GM21786 (cell line): ENCODE data around the gene SCO2.
"Not testable (repeated sequence)": the region's sequence is repeated elsewhere in the genome, so short reads cannot be mapped to it uniquely, and the experiment has no call there.

Source experiments
- ATAC-seq: cut with Tn5 transposase; IDR thresholded peaks from one replicate; pipeline ENCODE4 v1.9.1; 2021; ENCODE audit not compliant: unreplicated experiment

Gene SCO2

GRCh38 chr22:50522208-50522805, 3.1 kb downstream of the SCO2 start:
- ATAC-seq: no peak

GRCh38 chr22:50521710-50522109, 3.7 kb downstream of the SCO2 start:
- no peak for ATAC-seq

DNA sequence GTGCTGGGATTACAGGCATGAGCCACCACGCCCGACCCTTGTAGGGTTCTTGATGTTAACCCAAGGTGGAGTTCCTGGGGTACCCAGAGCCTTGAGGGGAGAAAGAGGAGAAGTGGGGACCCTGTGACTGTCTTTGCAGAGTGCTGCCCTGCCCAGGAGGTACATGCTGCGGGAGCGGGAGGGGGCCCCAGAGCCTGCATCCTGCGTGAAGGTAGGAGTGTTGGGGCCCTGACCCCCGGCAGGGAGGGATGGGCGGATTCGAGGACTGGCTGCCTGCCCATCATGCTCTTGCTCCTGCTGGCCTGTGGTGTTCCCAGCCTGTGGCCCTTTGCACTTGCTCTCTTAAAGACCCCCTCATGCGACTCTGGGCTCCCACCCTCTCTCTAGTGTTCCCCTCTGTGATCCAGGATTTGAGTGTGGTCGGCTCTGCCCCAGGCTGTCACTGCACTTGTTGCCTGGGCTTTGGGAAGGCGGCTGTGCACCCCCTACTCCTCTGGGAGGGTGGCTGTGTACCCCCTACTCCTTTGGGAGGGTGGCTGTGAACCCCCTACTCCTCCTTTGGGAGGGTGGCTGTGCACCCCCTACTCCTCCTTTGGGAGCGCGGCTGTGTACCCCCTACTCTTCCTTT, 4.5 kb downstream of the SCO2 start:
- ATAC-seq: no peak

GRCh38 chr22:50520184-50520583, 5.2 kb downstream of the SCO2 start:
- ATAC-seq: not testable (repeated sequence)

- ATAC-seq: no peak
Observed at GRCh38 chr22:50519151-50519550, 6.2 kb downstream of the SCO2 start.

DNA sequence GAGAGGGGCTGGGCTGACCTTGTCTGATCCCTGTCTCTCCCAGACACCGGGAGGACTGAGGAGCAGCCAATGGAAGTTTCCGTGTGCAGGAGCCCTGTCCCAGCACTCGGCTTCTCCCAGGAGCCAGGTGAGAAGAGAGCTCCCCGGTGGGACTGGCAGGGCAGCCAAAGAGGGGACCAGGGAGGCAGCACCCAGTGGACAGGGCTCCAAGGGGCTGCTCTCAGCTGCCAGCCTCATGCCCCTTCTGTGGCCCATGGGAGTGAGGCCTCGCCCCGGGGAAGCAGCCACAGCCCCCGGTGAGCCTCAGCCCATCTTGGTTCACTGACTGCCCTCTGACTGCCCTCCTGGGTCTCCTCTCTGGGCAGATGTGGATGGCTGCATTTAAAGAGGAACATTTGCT, 6.8 kb downstream of the SCO2 start:
- no peak for ATAC-seq

- ATAC-seq: no peak
Observed at GRCh38 chr22:50517495-50518260, 7.7 kb downstream of the SCO2 start.

GRCh38 chr22:50516891-50517290, 8.5 kb downstream of the SCO2 start:
- ATAC-seq: no peak

DNA sequence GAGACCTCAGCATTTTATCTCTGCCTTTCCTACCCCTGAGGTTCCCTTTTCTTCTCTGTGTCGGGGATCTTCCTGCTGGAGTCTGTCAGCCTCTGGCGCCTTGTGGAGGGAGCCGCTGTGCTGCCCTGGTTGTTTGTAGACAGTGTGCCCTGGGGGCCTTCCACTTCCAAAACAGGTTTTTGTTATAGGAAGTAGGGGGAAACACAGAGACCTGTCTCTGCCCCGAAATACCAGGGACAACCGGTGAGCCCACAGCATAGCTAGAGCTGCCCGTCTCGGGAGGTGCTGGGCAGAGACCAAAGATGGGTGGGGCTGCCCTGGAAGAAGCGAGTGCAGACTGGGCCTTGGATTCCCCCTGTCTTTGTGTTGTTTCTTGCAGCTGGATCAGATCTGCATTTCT, 9.3 kb downstream of the SCO2 start:
- ATAC-seq: no peak

- ATAC-seq: no peak
Observed at GRCh38 chr22:50513175-50513574, 12.2 kb downstream of the SCO2 start.

DNA sequence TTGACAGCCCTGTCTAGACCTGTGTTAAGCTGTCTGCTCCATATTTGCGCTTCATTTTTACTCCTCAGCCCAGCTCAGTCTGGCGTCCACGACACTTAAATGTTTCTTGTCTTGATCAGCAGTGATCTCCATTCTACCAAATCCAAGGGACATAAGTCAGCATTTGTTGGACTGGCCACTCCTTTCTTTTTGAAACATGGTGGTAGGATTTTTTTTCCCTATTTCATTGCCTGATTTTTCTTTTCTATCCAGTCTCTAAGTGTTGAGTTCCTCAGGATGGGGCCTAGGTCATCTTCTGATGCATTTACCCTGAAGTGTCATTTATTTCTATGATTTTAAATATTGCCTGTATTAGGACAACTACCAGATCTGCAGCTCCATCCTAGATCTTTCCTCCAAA, 16.5 kb downstream of the SCO2 start:
- no peak for ATAC-seq

GRCh38 chr22:50507991-50508884, 17.2 kb downstream of the SCO2 start, which contains the start of gene NCAPH2:
Gene NCAPH2 (plus strand): TSS chr22:50508224. CDS start chr22:50508338, 114 bp downstream.
- ATAC-seq: peak; percentile 73

- peak; percentile 45 for ATAC-seq
Observed at GRCh38 chr22:50507421-50507990, 17.9 kb downstream of the SCO2 start, which contains the start of gene LMF2. Gene LMF2 (minus strand): TSS chr22:50507702. CDS start chr22:50507675, 27 bp downstream.

- no peak for ATAC-seq
Observed at GRCh38 chr22:50506611-50507420, 18.6 kb downstream of the SCO2 start.

DNA sequence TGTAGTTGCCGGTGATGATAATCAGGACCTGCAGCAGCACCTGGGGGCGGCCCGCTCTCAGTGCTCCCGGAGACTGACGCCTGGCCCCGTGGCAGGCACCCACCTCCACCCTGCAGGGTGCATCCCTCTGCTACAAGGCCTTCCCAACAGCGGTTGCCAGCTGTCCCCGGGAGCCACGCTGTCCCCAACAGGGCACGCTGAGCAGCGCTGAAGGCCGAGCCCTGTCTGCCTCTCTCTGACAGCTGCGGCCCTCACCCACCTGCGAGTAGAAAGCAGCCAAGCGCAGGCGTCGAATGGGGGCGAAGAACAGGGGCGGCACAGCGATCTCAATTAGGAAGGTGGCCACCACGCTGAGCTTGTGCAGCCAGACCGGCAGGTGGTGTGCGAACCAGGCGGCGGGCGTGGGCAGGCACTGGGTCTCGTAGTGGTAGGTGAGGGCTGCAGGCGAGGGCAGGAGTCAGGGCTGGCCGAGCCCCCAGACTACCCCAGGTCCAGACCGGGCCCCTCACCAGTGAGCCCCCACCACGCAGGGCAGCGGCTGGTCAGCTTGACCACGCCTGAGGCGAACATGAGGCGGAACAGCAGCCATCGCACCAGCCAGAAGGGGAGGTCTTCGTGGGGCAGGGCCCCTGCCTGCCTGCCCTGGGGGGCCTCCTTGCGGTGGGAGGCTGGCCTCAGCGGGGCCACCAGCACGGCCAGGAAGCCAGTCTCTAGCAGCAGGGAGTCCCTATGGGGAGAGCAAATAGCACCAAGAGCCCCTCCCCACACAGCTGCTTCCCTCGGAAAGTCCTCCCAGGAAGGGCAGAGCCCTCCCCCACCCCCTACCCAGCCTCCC, 19.4 kb downstream of the SCO2 start:
- ATAC-seq: no peak

DNA sequence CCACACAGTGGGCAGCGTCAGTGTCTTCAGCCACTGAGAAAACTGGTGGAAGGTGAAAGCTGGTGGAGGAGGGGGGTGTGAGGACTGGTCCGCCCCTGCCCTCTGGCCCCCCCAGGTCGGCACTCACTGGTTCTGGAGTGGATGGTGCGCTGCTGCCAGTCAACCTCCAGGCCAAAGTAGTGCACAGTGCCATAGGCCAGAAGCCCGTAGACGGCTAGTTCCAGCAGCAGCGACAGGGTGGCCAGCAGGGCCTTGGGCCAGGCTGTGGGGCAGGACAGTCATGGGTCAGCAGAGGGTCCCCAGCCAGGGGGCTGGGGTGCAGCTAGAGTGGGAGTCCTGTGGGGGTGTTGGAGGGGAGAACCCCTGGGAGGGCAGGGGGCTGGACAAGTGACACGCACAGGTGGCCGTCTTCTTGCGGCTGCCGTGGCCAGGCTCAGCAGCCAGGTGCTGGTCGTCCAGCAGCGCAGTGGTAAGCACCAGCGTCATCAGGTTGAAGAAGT, 20.1 kb downstream of the SCO2 start:
- no peak for ATAC-seq

- ATAC-seq: no peak
Observed at GRCh38 chr22:50504369-50505211, 20.8 kb downstream of the SCO2 start.
